ENCODE data around the gene ZNF519.
"Not testable (repeated sequence)": the region's sequence is repeated elsewhere in the genome, so short reads cannot be mapped to it uniquely, and the experiment has no call there.

The ZNF519 gene

GRCh38 chr18:14132271-14132700 lies at the start of gene ZNF519:
TSS of gene ZNF519 (minus strand) at chr18:14132435. CDS start at chr18:14132277, 158 bp downstream.
- DNase-seq (ENCODE audit: low read depth): peak; percentile 47

GRCh38 chr18:14179306-14179705 lies 47.1 kb upstream of the ZNF519 start:
- DNase-seq (ENCODE audit: low read depth): no peak

- DNase-seq (ENCODE audit: low read depth): peak; percentile 58
Measured at GRCh38 chr18:14178321-14179196, 46.3 kb upstream of the ZNF519 start.

GRCh38 chr18:14177540-14178320 lies 45.5 kb upstream of the ZNF519 start:
- not testable (repeated sequence) for DNase-seq (ENCODE audit: low read depth)

- DNase-seq (ENCODE audit: low read depth): not testable (repeated sequence)
Measured at GRCh38 chr18:14175404-14175803, 43.2 kb upstream of the ZNF519 start.

GRCh38 chr18:14174706-14175085 lies 42.5 kb upstream of the ZNF519 start:
- DNase-seq (ENCODE audit: low read depth): no peak

- not testable (repeated sequence) for DNase-seq (ENCODE audit: low read depth)
Measured at GRCh38 chr18:14174002-14174705, 41.9 kb upstream of the ZNF519 start.

- DNase-seq (ENCODE audit: low read depth): not testable (repeated sequence)
Measured at GRCh38 chr18:14173116-14173951, 41.1 kb upstream of the ZNF519 start.

GRCh38 chr18:14172142-14173115 lies 40.2 kb upstream of the ZNF519 start:
- DNase-seq (ENCODE audit: low read depth): not testable (repeated sequence)

- not testable (repeated sequence) for DNase-seq (ENCODE audit: low read depth)
Measured at GRCh38 chr18:14171301-14172141, 39.3 kb upstream of the ZNF519 start.

GRCh38 chr18:14170367-14171036 lies 38.3 kb upstream of the ZNF519 start:
- not testable (repeated sequence) for DNase-seq (ENCODE audit: low read depth)

- not testable (repeated sequence) for DNase-seq (ENCODE audit: low read depth)
Measured at GRCh38 chr18:14162915-14163314, 30.7 kb upstream of the ZNF519 start.

- not testable (repeated sequence) for DNase-seq (ENCODE audit: low read depth)
Measured at GRCh38 chr18:14151564-14152113, 19.4 kb upstream of the ZNF519 start.

GRCh38 chr18:14150766-14151165 lies 18.5 kb upstream of the ZNF519 start:
- DNase-seq (ENCODE audit: low read depth): not testable (repeated sequence)

GRCh38 chr18:14149916-14150420 lies 17.7 kb upstream of the ZNF519 start:
- not testable (repeated sequence) for DNase-seq (ENCODE audit: low read depth)

GRCh38 chr18:14149121-14149850 lies 17.1 kb upstream of the ZNF519 start:
- DNase-seq (ENCODE audit: low read depth): not testable (repeated sequence)
